B cell (primary cell): ENCODE data around the gene EPB41. TPM values are rescaled to one million over a fixed set of nuclear protein-coding genes. Genes with fewer than 3 reads are reported as not detected.
"Not testable (repeated sequence)": the region's sequence is repeated elsewhere in the genome, so short reads cannot be mapped to it uniquely, and the experiment has no call there.

Source experiments
- ATAC-seq: fragments of 200-7000 bp; cut with Tn5 transposase; one replicate; pipeline ENCODE4 v1.10.0; 2021; ENCODE audit warnings: low read depth, mild to moderate bottlenecking, moderate number of reproducible peaks, moderate library complexity
- CTCF ChIA-PET: fragments of 350-600 bp; sonication (Branson Sonifier 250); formaldehyde crosslinking; loops from one replicate; lab custom pipeline; 2021; ENCODE audit warnings: antibody characterized with exemption, inconsistent platforms; lab: Charles Lee
- POLR2A ChIA-PET: fragments of 350-600 bp; sonication (Branson Sonifier 250); formaldehyde crosslinking; loops from one replicate; lab custom pipeline; 2021; ENCODE audit warnings: antibody characterized with exemption; lab: Charles Lee
- DNase-seq: peaks from one replicate; pipeline ENCODE4 v3.0.0; 2013
- H2AFZ ChIP-seq: 2 replicates; pipeline ENCODE4 v1.6.1; 2012; ENCODE audit warnings: mild to moderate bottlenecking, low read depth, low read length; ENCODE audit not compliant: insufficient read depth, poor library complexity, severe bottlenecking
- H3K27ac ChIP-seq, 2 donors: 1 replicate in 1 of 2; 2 replicates in 1 of 2; pipeline ENCODE4 v1.5.1; 2012 to 2013; ENCODE audit warnings: low read length in 2 of 2, mild to moderate bottlenecking in 2 of 2, moderate library complexity in 1 of 2
- H3K27me3 ChIP-seq, 4 experiments: fragments of 200-600 bp in 1 of 4; sonication (generic) in 1 of 4; replicated peaks in 1 of 4; 1 replicate in 2 of 4; 2 replicates in 2 of 4; pipeline versions ENCODE4 v1.6.1 to v1.7.0; 2013 to 2016; ENCODE audit warnings: low read length in 3 of 4, mild to moderate bottlenecking in 2 of 4, mixed read lengths in 1 of 4, moderate library complexity in 1 of 4; ENCODE audit not compliant: insufficient read depth in 4 of 4, control insufficient read depth in 3 of 4; ENCODE audit errors: control extremely low read depth in 1 of 4
- H3K36me3 ChIP-seq, 2 experiments: replicated peaks in 1 of 2; 1 replicate in 1 of 2; 2 replicates in 1 of 2; pipeline versions ENCODE4 v1.6.1 to v1.7.1; 2013; ENCODE audit warnings: low read length in 1 of 2; ENCODE audit not compliant: insufficient read depth in 2 of 2, control insufficient read depth in 1 of 2; ENCODE audit errors: control extremely low read depth in 1 of 2, extremely low read depth in 1 of 2
- H3K4me1 ChIP-seq, 2 donors: fragments of 200-600 bp in 1 of 2; sonication (generic) in 1 of 2; 1 replicate in 1 of 2; 2 replicates in 1 of 2; pipeline versions ENCODE4 v1.5.1 to v1.6.1; 2013 to 2017; ENCODE audit warnings: low read length in 2 of 2; ENCODE audit not compliant: control insufficient read depth in 2 of 2, insufficient read depth in 2 of 2
- H3K4me2 ChIP-seq: replicated peaks from 2 replicates; pipeline ENCODE3; 2012; ENCODE audit warnings: mild to moderate bottlenecking, low read depth, low read length; ENCODE audit not compliant: poor library complexity, severe bottlenecking
- H3K4me3 ChIP-seq, 5 experiments: fragments of 200-600 bp in 1 of 5; sonication (generic) in 1 of 5; 1 replicate in 3 of 5; 2 replicates in 2 of 5; pipeline versions ENCODE4 v1.5.1 to v1.7.0; 2011 to 2016; ENCODE audit warnings: low read length in 4 of 5, mild to moderate bottlenecking in 4 of 5, low read depth in 2 of 5, control low read depth in 1 of 5, moderate library complexity in 1 of 5; ENCODE audit not compliant: insufficient read depth in 1 of 5; ENCODE audit errors: control extremely low read depth in 1 of 5, extremely low read depth in 1 of 5
- H3K79me2 ChIP-seq: fragments of 200-600 bp; sonication (generic); one replicate; pipeline ENCODE4 v1.6.0; 2016; ENCODE audit warnings: low read length; ENCODE audit not compliant: control insufficient read depth, insufficient read depth
- H3K9ac ChIP-seq: fragments of 200-600 bp; sonication (generic); 2 replicates; pipeline ENCODE4 v1.6.1; 2017; ENCODE audit warnings: mild to moderate bottlenecking, low read length, moderate library complexity
- H3K9me3 ChIP-seq, 3 donors: one replicate each; pipeline versions ENCODE4 v1.6.1 to v1.7.1; 2013; ENCODE audit warnings: low read length in 2 of 3; ENCODE audit not compliant: control insufficient read depth in 2 of 3, insufficient read depth in 1 of 3; ENCODE audit errors: control extremely low read depth in 1 of 3
- H4K20me1 ChIP-seq: 2 replicates; pipeline ENCODE4 v1.6.0; 2012; ENCODE audit warnings: mild to moderate bottlenecking, low read length; ENCODE audit not compliant: insufficient read depth, control insufficient read depth, poor library complexity, severe bottlenecking
- H3K27ac Mint-ChIP-seq: one replicate; pipeline ENCODE4 v1.8.0; 2021; ENCODE audit warnings: mixed read lengths
- H3K27me3 Mint-ChIP-seq: one replicate; pipeline ENCODE4 v1.8.0; 2021; ENCODE audit warnings: mixed read lengths
- H3K4me1 Mint-ChIP-seq: one replicate; pipeline ENCODE4 v1.8.0; 2021; ENCODE audit warnings: mixed read lengths
- H3K4me3 Mint-ChIP-seq: one replicate; pipeline ENCODE4 v1.8.0; 2021; ENCODE audit warnings: mixed read lengths
- H3K9me3 Mint-ChIP-seq: one replicate; pipeline ENCODE4 v1.8.0; 2022; ENCODE audit warnings: mixed read lengths; ENCODE audit not compliant: insufficient read depth
- EZH2 ChIP-seq: IDR thresholded peaks from 2 replicates; pipeline ENCODE4 v1.6.1; 2012; ENCODE audit warnings: borderline replicate concordance, low read depth, mild to moderate bottlenecking, moderate library complexity, low read length; ENCODE audit not compliant: insufficient read depth, poor library complexity, severe bottlenecking
- WGBS: methylation state at CpG from one replicate; pipeline ENCODE4 v1.1.5; 2013; ENCODE audit warnings: missing lambda C conversion rate; ENCODE audit not compliant: insufficient coverage; 5-methylcytosine and 5-hydroxymethylcytosine counted together
- intact Hi-C: fragments of 100-400 bp; cut with micrococcal nuclease; formaldehyde crosslinking; loops from one replicate; pipeline ENCODE4 v1.10.0; 2022
- polyA plus RNA-seq: library from polyadenylated mRNA; depleted of rRNA; stranded (reverse); fragments of >200 nt; gene quantifications from 2 replicates; pipeline ENCODE4 v1.2.3, GENCODE V29; 2012
- total RNA-seq, 2 donors: library from RNA; stranded (reverse); fragments of 120-200 nt in 1 of 2; gene quantifications; 1 replicate in 1 of 2; 2 replicates in 1 of 2; pipeline versions ENCODE4 v1.2.3 to v1.2.4, GENCODE V29; 2013 to 2022
- TF ChIP-seq, protein P1 (sequence below): fragments of 200-600 bp; IDR thresholded peaks from one replicate; pipeline ENCODE4 v1.8.0; 2022; ENCODE audit warnings: antibody characterized with exemption, mild to moderate bottlenecking

Gene EPB41
- total and polyA plus RNA-seq, 2 donors (not counting 1 experiment from before 2014, with no cell fraction given): 45.8 to 186 TPM

DNA sequence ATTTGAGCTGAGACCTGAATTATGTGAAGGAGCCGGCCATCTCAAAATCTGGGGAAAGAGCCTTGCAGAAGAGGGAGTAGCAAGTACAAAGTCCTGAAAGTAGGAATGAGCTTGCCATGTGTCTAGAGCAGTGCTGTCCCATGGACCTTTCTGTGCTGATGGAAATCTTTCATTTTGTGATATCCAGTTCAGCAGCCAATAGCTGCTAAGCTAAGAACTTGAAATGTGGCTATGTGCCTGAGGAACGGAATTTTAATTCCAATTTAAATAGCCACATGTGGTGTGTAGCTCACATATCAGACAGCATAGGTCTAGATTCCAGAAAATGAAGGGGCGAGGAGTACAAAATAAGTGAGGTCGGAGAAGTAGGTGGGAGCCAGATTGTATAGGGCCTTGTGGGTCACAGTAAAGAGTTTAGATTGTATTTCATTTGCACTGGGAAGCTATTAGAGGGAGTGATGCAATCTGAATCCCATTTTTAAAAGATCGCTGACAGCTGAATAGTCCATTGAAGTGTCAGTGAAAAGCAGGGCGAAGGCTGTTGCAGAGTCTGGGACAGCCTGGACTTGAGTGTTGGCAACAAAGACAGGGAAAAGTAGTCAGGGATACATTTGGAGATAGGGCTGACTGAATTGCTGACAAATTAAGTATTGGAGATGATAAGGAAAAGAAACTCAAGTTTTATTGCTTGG, 129.1 kb downstream of the EPB41 start:
- TF ChIP-seq, protein P1, sequence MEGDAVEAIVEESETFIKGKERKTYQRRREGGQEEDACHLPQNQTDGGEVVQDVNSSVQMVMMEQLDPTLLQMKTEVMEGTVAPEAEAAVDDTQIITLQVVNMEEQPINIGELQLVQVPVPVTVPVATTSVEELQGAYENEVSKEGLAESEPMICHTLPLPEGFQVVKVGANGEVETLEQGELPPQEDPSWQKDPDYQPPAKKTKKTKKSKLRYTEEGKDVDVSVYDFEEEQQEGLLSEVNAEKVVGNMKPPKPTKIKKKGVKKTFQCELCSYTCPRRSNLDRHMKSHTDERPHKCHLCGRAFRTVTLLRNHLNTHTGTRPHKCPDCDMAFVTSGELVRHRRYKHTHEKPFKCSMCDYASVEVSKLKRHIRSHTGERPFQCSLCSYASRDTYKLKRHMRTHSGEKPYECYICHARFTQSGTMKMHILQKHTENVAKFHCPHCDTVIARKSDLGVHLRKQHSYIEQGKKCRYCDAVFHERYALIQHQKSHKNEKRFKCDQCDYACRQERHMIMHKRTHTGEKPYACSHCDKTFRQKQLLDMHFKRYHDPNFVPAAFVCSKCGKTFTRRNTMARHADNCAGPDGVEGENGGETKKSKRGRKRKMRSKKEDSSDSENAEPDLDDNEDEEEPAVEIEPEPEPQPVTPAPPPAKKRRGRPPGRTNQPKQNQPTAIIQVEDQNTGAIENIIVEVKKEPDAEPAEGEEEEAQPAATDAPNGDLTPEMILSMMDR: no peak
- TF ChIP-seq EZH2: no peak
- POLR2A ChIA-PET: no interaction called here
- no peaks in the 10 kb centered on the region for H3K79me2 ChIP-seq
- DNase-seq: no peak
- Mint-ChIP-seq H3K4me3 (no peak overlapping the region), H3K27me3 (no peaks in the 10 kb centered on the region), H3K9me3 (no peaks in the 10 kb centered on the region), H3K27ac (no peak overlapping the region), H3K4me1 (no peaks in the 10 kb centered on the region)
- no peak overlapping the region for H3K27ac ChIP-seq
- no peak for ATAC-seq
- H3K4me3 ChIP-seq: no peak overlapping the region
- intact Hi-C loops: no loop called here
- H4K20me1 ChIP-seq: no peaks in the 10 kb centered on the region
- 96% methylated on average over 5 of the region's 6 CpGs for WGBS
- peaks cover 2 to 39% of the 10 kb centered on the region in 2 experiments for H3K36me3 ChIP-seq
- CTCF ChIA-PET: interaction anchor here (0.6 to 3.0 kb wide), 6 partner anchors 10 to 166 kb away, joined by 3 to 16 read pairs (median 6); no protein-coding TSS in a partner anchor
- H3K27me3 ChIP-seq: no peaks in the 10 kb centered on the region
- H3K9me3 ChIP-seq: no peaks in the 10 kb centered on the region
- H3K9ac ChIP-seq: no peak overlapping the region
- no peak overlapping the region for H3K4me2 ChIP-seq
- no peaks in the 10 kb centered on the region for H3K4me1 ChIP-seq
- no peak overlapping the region for H2AFZ ChIP-seq

GRCh38 chr1:29044010-29044409, 129.6 kb downstream of the EPB41 start:
- ATAC-seq (no peak), DNase-seq (no peak)
- CTCF ChIA-PET: interaction anchor here (0.6 to 2.4 kb wide), 5 partner anchors 11 to 167 kb away, joined by 3 to 16 read pairs (median 6); no protein-coding TSS in a partner anchor
- no peak for TF ChIP-seq EZH2
- TF ChIP-seq, protein P1: no peak
- Histone ChIP-seq H3K4me2 (no peak overlapping the region), H2AFZ (no peak overlapping the region), H3K79me2 (no peaks in the 10 kb centered on the region), H3K4me3 (no peak overlapping the region), H3K27me3 (no peaks in the 10 kb centered on the region), H3K27ac (no peak overlapping the region), H3K9me3 (no peaks in the 10 kb centered on the region), H3K4me1 (no peaks in the 10 kb centered on the region), H3K36me3 (peaks cover 0 to 38% of the 10 kb centered on the region in 2 experiments), H4K20me1 (no peaks in the 10 kb centered on the region), H3K9ac (no peak overlapping the region)
- Mint-ChIP-seq H3K27ac (no peak overlapping the region), H3K4me3 (no peak overlapping the region), H3K4me1 (no peaks in the 10 kb centered on the region), H3K9me3 (no peaks in the 10 kb centered on the region), H3K27me3 (no peaks in the 10 kb centered on the region)
- POLR2A ChIA-PET: no interaction called here
- intact Hi-C loops: no loop called here

- H2AFZ ChIP-seq, H3K9me3 Mint-ChIP-seq, H3K27me3 Mint-ChIP-seq, ATAC-seq, H3K4me1 ChIP-seq, H3K27ac Mint-ChIP-seq, intact Hi-C loops, H3K4me1 Mint-ChIP-seq, H3K79me2 ChIP-seq, H3K9me3 ChIP-seq, H3K4me3 Mint-ChIP-seq, CTCF ChIA-PET, H3K4me2 ChIP-seq, H4K20me1 ChIP-seq, DNase-seq, H3K27me3 ChIP-seq, H3K4me3 ChIP-seq, POLR2A ChIA-PET, H3K27ac ChIP-seq, H3K9ac ChIP-seq: not testable (repeated sequence)
- 100% methylated on average over 1 of the region's 1 CpG for WGBS
- H3K36me3 ChIP-seq: peaks cover 0 to 41% of the 10 kb centered on the region in 2 experiments
Measured at GRCh38 chr1:29045663-29046062, 131.3 kb downstream of the EPB41 start.
